ENCODE data around the gene RGL2. TPM values are rescaled to one million over a fixed set of nuclear protein-coding genes. Genes with fewer than 3 reads are reported as not detected.

Gene RGL2
- total RNA-seq, 4 donors from 2014 or later = 33.1 to 49.8 (median 43.7) TPM

- DNase-seq (ENCODE audit: low spot score in 2 of 2) = no peak
- Histone ChIP-seq H3K4me1 (peaks cover 0 to 24% (median 6%) of the 10 kb centered on the region in 4 donors), H3K9me3 (no peaks in the 10 kb centered on the region), H3K4me3 (no peak overlapping the region), H3K36me3 (peaks cover 0 to 62% (median 13%) of the 10 kb centered on the region in 3 donors), H3K27ac (no peak overlapping the region), H3K27me3 (no peaks in the 10 kb centered on the region)
- 68 to 86% methylated on average over 8 of the region's 8 CpGs for WGBS, 2 donors
- TF ChIP-seq, protein P1, sequence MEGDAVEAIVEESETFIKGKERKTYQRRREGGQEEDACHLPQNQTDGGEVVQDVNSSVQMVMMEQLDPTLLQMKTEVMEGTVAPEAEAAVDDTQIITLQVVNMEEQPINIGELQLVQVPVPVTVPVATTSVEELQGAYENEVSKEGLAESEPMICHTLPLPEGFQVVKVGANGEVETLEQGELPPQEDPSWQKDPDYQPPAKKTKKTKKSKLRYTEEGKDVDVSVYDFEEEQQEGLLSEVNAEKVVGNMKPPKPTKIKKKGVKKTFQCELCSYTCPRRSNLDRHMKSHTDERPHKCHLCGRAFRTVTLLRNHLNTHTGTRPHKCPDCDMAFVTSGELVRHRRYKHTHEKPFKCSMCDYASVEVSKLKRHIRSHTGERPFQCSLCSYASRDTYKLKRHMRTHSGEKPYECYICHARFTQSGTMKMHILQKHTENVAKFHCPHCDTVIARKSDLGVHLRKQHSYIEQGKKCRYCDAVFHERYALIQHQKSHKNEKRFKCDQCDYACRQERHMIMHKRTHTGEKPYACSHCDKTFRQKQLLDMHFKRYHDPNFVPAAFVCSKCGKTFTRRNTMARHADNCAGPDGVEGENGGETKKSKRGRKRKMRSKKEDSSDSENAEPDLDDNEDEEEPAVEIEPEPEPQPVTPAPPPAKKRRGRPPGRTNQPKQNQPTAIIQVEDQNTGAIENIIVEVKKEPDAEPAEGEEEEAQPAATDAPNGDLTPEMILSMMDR (IDR thresholded peaks at IDR 0.05) = no peak
- TF ChIP-seq EP300 (IDR thresholded peaks at IDR 0.05) = no peak
- no peak for TF ChIP-seq POLR2A (IDR thresholded peaks at IDR 0.05)
Measured at GRCh38 chr6:33305052-33305451, 6.3 kb upstream of the RGL2 start.

GRCh38 chr6:33304216-33304615 lies 5.5 kb upstream of the RGL2 start:
- peaks cover 0 to 58% (median 13%) of the 10 kb centered on the region in 3 donors for H3K36me3 ChIP-seq
- no peak overlapping the region for H3K27ac ChIP-seq
- 83 to 86% methylated on average over 6 to 12 of the region's 16 CpGs for WGBS, 2 donors

GRCh38 chr6:33301877-33302276 lies 3.1 kb upstream of the RGL2 start:
- H3K27me3 ChIP-seq = no peaks in the 10 kb centered on the region
- H3K4me3 ChIP-seq = no peak overlapping the region
- TF ChIP-seq, protein P1 (IDR thresholded peaks at IDR 0.05) = no peak
- TF ChIP-seq EP300 (IDR thresholded peaks at IDR 0.05) (no peak), POLR2A (IDR thresholded peaks at IDR 0.05) (no peak)
- DNase-seq (ENCODE audit: low spot score in 2 of 2) = no peak
- no peak overlapping the region for H3K27ac ChIP-seq
- H3K4me1 ChIP-seq = peaks cover 3 to 43% (median 11%) of the 10 kb centered on the region in 4 donors
- H3K9me3 ChIP-seq = no peaks in the 10 kb centered on the region
- peaks cover 0 to 56% (median 13%) of the 10 kb centered on the region in 3 donors for H3K36me3 ChIP-seq
- WGBS, 2 donors = 76 to 92% methylated on average over 3 of the region's 3 CpGs

More at GRCh38 chr6:33304216-33304615, 5.5 kb upstream of the RGL2 start:
- Histone ChIP-seq H3K4me1 (peaks cover 0 to 28% (median 7%) of the 10 kb centered on the region in 4 donors), H3K4me3 (no peak overlapping the region), H3K9me3 (no peaks in the 10 kb centered on the region), H3K27me3 (no peaks in the 10 kb centered on the region)
- no peak for TF ChIP-seq EP300 (IDR thresholded peaks at IDR 0.05)
- TF ChIP-seq, protein P1 (IDR thresholded peaks at IDR 0.05) = no peak
- TF ChIP-seq POLR2A (IDR thresholded peaks at IDR 0.05) = no peak
- no peak for DNase-seq (ENCODE audit: low spot score in 2 of 2)

- Histone ChIP-seq H3K4me3 (peak overlapping the region; percentile 68 to 85 (median 77)), H3K27me3 (no peaks in the 10 kb centered on the region), H3K27ac (peak overlapping the region; percentile 90 to 98 (median 97)), H3K4me1 (peaks cover 3 to 46% (median 11%) of the 10 kb centered on the region in 4 donors), H3K36me3 (peaks cover 0 to 60% (median 23%) of the 10 kb centered on the region in 3 donors), H3K9me3 (no peaks in the 10 kb centered on the region)
- peak; percentile 77 to 86 for DNase-seq (ENCODE audit: low spot score in 2 of 2)
- TF ChIP-seq POLR2A (IDR thresholded peaks at IDR 0.05) = peak; percentile 32 to 68
- TF ChIP-seq EP300 (IDR thresholded peaks at IDR 0.05) = peak; percentile 73 to 94
- TF ChIP-seq, protein P1 (IDR thresholded peaks at IDR 0.05) = peak; percentile 66 to 78 (median 70)
- WGBS, 2 donors = 0 to 2% methylated on average over 22 to 49 of the region's 54 CpGs
Measured at GRCh38 chr6:33299237-33299944, 649 bp upstream of the RGL2 start.

Data from tibial nerve (tissue), 4 donors.